ENCODE measurements around the gene TUBB3.
"Not testable (repeated sequence)": the region's sequence is repeated elsewhere in the genome, so short reads cannot be mapped to it uniquely, and the experiment has no call there.

TUBB3 gene

GRCh38 chr16:89962754-89963498 lies 39.8 kb downstream of the TUBB3 start:
- Histone ChIP-seq H3K36me3 (ENCODE audit: control insufficient read depth in 1 of 2, insufficient read depth in 2 of 2, low read length in 2 of 2) (peaks cover 15 to 65% of the 10 kb centered on the region in 2 donors), H3K4me3 (ENCODE audit: low read depth in 1 of 2, low read length in 2 of 2) (no peak overlapping the region), H3K27ac (ENCODE audit: low read length) (no peak overlapping the region), H3K4me1 (ENCODE audit: control insufficient read depth in 1 of 2, insufficient read depth in 2 of 2, low read length in 2 of 2) (no peaks in the 10 kb centered on the region), H3K27me3 (ENCODE audit: low read depth, low read length) (no peaks in the 10 kb centered on the region), H3K9me3 (ENCODE audit: control insufficient read depth in 1 of 2, low read length in 2 of 2) (no peaks in the 10 kb centered on the region)

DNA sequence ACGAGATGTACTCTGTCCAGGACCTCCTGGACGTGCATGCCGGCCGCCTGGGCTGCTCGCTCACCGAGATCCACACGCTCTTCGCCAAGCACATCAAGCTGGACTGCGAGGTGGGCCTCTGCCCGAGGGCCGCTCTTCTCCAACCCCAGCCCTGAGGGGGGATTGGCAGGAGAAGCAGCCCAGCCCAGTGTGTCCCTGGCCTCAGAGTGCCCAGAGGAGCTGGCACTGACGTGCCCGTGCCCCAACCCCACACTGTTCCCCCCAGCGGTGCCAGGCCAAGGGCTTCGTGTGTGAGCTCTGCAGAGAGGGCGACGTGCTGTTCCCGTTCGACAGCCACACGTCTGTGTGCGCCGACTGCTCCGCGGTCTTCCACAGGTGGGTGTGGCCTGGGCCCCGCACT lies 41.1 kb downstream of the TUBB3 start:
- H3K27ac ChIP-seq (ENCODE audit: low read length) = no peak overlapping the region
- peaks cover 3 to 53% of the 10 kb centered on the region in 2 donors for H3K36me3 ChIP-seq (ENCODE audit: control insufficient read depth in 1 of 2, insufficient read depth in 2 of 2, low read length in 2 of 2)
- H3K4me3 ChIP-seq (ENCODE audit: low read depth in 1 of 2, low read length in 2 of 2) = no peak overlapping the region
- H3K9me3 ChIP-seq (ENCODE audit: control insufficient read depth in 1 of 2, low read length in 2 of 2) = no peaks in the 10 kb centered on the region
- no peaks in the 10 kb centered on the region for H3K4me1 ChIP-seq (ENCODE audit: control insufficient read depth in 1 of 2, insufficient read depth in 2 of 2, low read length in 2 of 2)
- no peaks in the 10 kb centered on the region for H3K27me3 ChIP-seq (ENCODE audit: low read depth, low read length)

- H3K9me3 ChIP-seq (ENCODE audit: control insufficient read depth in 1 of 2, low read length in 2 of 2) = no peaks in the 10 kb centered on the region
- no peak overlapping the region for H3K27ac ChIP-seq (ENCODE audit: low read length)
- peaks cover 3 to 43% of the 10 kb centered on the region in 2 donors for H3K36me3 ChIP-seq (ENCODE audit: control insufficient read depth in 1 of 2, insufficient read depth in 2 of 2, low read length in 2 of 2)
- peaks cover 0 to 5% of the 10 kb centered on the region in 2 donors for H3K4me1 ChIP-seq (ENCODE audit: control insufficient read depth in 1 of 2, insufficient read depth in 2 of 2, low read length in 2 of 2)
- no peaks in the 10 kb centered on the region for H3K27me3 ChIP-seq (ENCODE audit: low read depth, low read length)
- H3K4me3 ChIP-seq (ENCODE audit: low read depth in 1 of 2, low read length in 2 of 2) = no peak overlapping the region
These were observed 42.5 kb downstream of the TUBB3 start for GRCh38 chr16:89965447-89966225.

DNA sequence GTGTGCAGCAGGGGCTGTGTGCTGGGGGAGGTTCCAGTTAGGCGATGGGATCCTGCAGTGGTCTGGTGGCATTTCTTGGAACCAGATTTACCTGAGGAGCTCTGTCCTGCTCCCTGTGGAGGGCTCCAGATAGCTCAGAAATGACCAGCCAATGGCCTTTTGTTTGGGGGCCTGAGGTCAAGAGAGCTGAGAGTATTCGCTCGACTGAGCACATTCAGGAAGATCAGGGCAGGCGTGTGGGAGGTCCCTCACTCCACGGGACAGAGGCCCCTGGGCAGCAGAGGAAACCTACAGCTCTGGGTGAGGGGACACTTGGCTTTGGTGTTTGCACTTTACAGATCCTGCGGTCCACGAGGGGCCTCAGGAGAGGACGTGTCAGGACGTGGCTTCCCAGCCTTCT lies 43.6 kb downstream of the TUBB3 start:
- Histone ChIP-seq H3K27me3 (ENCODE audit: low read depth, low read length) (no peaks in the 10 kb centered on the region), H3K4me3 (ENCODE audit: low read depth in 1 of 2, low read length in 2 of 2) (no peak overlapping the region), H3K9me3 (ENCODE audit: control insufficient read depth in 1 of 2, low read length in 2 of 2) (no peaks in the 10 kb centered on the region), H3K4me1 (ENCODE audit: control insufficient read depth in 1 of 2, insufficient read depth in 2 of 2, low read length in 2 of 2) (peaks cover 0 to 17% of the 10 kb centered on the region in 2 donors), H3K36me3 (ENCODE audit: control insufficient read depth in 1 of 2, insufficient read depth in 2 of 2, low read length in 2 of 2) (peaks cover 0 to 32% of the 10 kb centered on the region in 2 donors), H3K27ac (ENCODE audit: low read length) (no peak overlapping the region)

DNA sequence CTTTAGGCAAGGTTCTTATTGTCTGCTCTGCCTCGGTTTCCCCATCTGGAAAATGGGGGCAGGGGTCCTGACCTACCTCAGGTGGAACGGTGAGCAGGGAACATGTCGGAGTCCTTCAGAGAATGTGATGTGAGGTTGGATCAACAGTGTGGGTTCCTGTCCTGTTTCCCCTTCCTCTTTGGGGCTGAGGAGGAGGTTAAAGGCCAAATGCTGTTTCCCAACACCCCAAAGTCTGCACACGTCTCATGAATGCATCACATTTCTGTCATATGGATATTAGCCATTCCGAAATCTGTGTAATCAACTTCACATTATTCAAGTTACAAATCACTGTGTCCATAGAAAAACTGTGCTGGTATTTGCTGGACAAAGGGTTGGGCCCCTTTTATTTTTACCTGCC lies 44.3 kb downstream of the TUBB3 start:
- Histone ChIP-seq H3K4me1 (ENCODE audit: control insufficient read depth in 1 of 2, insufficient read depth in 2 of 2, low read length in 2 of 2) (peaks cover 0 to 20% of the 10 kb centered on the region in 2 donors), H3K36me3 (ENCODE audit: control insufficient read depth in 1 of 2, insufficient read depth in 2 of 2, low read length in 2 of 2) (peaks cover 0 to 27% of the 10 kb centered on the region in 2 donors)
- not testable (repeated sequence) for H3K27me3 ChIP-seq (ENCODE audit: low read depth, low read length); H3K9me3 ChIP-seq (ENCODE audit: control insufficient read depth in 1 of 2, low read length in 2 of 2); H3K4me3 ChIP-seq (ENCODE audit: low read depth in 1 of 2, low read length in 2 of 2); H3K27ac ChIP-seq (ENCODE audit: low read length)

DNA sequence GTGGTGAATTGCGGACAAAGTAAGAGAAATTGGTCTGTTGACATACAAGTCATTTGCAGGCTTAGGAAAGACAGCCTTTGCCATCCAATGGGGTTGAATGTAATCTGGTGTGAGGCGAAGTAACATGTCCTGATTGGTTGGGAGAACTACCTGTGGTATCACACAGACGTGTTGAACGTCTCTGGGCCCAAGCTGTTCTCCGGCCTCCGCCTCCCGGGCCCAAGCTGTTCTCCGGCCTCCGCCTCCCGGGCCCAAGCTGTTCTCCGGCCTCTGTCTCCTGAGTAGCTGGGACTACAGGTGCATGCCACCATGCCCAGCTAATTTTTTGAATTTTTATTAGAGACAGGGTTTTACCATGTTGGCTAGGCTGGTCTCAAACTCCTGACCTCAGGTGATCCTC lies 44.9 kb downstream of the TUBB3 start:
- Histone ChIP-seq H3K4me1 (ENCODE audit: control insufficient read depth in 1 of 2, insufficient read depth in 2 of 2, low read length in 2 of 2) (peaks cover 0 to 20% of the 10 kb centered on the region in 2 donors), H3K36me3 (ENCODE audit: control insufficient read depth in 1 of 2, insufficient read depth in 2 of 2, low read length in 2 of 2) (peaks cover 0 to 27% of the 10 kb centered on the region in 2 donors)
- not testable (repeated sequence) for H3K9me3 ChIP-seq (ENCODE audit: control insufficient read depth in 1 of 2, low read length in 2 of 2); H3K27me3 ChIP-seq (ENCODE audit: low read depth, low read length); H3K27ac ChIP-seq (ENCODE audit: low read length); H3K4me3 ChIP-seq (ENCODE audit: low read depth in 1 of 2, low read length in 2 of 2)

DNA sequence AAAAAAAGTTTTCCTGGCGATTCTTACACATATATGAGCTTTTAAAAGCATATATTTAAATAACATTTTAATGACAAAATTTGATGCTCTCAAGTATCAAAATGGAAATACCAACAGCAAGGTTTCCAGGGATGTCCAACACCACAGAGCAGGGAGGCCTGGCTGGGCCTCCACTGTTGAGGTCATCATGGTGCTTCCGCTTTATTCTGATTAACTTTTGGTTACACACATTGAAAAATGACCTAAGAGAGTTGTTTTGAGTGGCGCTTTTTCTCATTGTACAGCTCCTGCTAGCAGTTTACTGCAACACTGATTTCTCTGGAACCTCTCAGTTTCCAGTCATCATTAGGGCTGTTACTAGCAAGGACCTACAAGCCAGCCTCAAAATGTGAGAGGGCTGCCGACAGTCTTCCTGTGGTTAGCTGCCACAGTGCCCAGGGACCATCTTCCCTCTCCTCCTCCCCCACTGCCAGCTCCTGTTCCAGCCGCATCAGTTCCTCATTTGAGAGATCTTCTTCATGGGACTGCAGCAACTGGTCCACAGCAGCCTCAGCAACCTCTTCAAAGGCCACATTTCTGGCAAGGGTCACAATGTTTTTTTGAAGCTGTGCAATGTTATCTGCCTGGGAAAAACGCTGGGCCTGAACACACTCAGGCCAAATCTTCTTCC lies 46.7 kb downstream of the TUBB3 start:
- peaks cover 0 to 28% of the 10 kb centered on the region in 2 donors for H3K4me1 ChIP-seq (ENCODE audit: control insufficient read depth in 1 of 2, insufficient read depth in 2 of 2, low read length in 2 of 2)
- no peaks in the 10 kb centered on the region for H3K27me3 ChIP-seq (ENCODE audit: low read depth, low read length)
- H3K4me3 ChIP-seq (ENCODE audit: low read depth in 1 of 2, low read length in 2 of 2) = no peak overlapping the region
- H3K27ac ChIP-seq (ENCODE audit: low read length) = no peak overlapping the region
- no peaks in the 10 kb centered on the region for H3K9me3 ChIP-seq (ENCODE audit: control insufficient read depth in 1 of 2, low read length in 2 of 2)
- H3K36me3 ChIP-seq (ENCODE audit: control insufficient read depth in 1 of 2, insufficient read depth in 2 of 2, low read length in 2 of 2) = peaks cover 0 to 19% of the 10 kb centered on the region in 2 donors

DNA sequence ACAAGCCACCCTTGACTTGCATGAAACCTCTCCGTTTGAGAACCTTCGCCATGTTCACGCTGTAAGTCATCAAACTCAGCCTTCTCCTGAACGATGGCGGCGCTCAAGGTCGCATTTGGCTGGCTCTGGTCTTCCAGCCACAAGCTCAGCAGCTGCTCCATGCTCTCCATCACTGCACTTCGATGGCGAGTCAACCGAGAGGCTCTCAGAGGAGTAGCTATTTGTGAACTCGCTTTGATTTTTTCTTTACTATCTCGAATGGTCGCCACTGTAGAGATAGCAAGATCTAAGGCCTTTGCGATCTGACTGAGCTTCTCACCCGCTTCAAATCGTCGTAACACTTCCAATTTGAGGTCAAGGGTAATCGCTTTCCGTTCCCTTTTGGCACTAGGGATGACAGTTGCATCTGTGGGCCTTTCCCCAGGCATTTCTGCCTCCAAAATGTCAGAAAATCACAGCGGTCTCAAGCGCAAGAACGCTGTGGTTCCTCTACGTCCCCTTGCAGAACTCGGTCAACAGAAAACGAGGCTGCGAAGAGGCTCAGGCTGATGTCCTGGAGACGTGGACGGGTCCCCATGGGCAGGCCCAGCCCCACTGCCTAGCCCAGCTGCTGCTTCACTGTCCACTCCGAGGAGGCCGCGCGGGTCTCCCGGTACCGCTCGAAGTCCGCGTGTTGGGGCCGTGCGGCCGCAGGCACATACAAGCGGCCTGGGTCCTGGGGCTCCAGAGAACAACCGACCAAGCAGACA lies 48.5 kb downstream of the TUBB3 start:
- peak overlapping the region; percentile 88 to 94 for H3K4me3 ChIP-seq (ENCODE audit: low read depth in 1 of 2, low read length in 2 of 2)

GRCh38 chr16:89972244-89973234 lies 49.4 kb downstream of the TUBB3 start:
- no peaks in the 10 kb centered on the region for H3K9me3 ChIP-seq (ENCODE audit: control insufficient read depth in 1 of 2, low read length in 2 of 2)
- H3K36me3 ChIP-seq (ENCODE audit: control insufficient read depth in 1 of 2, insufficient read depth in 2 of 2, low read length in 2 of 2) = peaks cover under 1 to 5% of the 10 kb centered on the region in 2 donors
- peak overlapping the region; percentile 69 for H3K27ac ChIP-seq (ENCODE audit: low read length)
- H3K4me3 ChIP-seq (ENCODE audit: low read depth in 1 of 2, low read length in 2 of 2) = peak overlapping the region; percentile 88 to 94
- H3K4me1 ChIP-seq (ENCODE audit: control insufficient read depth in 1 of 2, insufficient read depth in 2 of 2, low read length in 2 of 2) = peaks cover 0 to 28% of the 10 kb centered on the region in 2 donors
- H3K27me3 ChIP-seq (ENCODE audit: low read depth, low read length) = no peaks in the 10 kb centered on the region

More for the DNA sequence above, 48.5 kb downstream of the TUBB3 start:
- Histone ChIP-seq H3K36me3 (ENCODE audit: control insufficient read depth in 1 of 2, insufficient read depth in 2 of 2, low read length in 2 of 2) (peaks cover 0 to 7% of the 10 kb centered on the region in 2 donors), H3K27ac (ENCODE audit: low read length) (peak overlapping the region; percentile 69), H3K9me3 (ENCODE audit: control insufficient read depth in 1 of 2, low read length in 2 of 2) (no peaks in the 10 kb centered on the region), H3K4me1 (ENCODE audit: control insufficient read depth in 1 of 2, insufficient read depth in 2 of 2, low read length in 2 of 2) (peaks cover 0 to 28% of the 10 kb centered on the region in 2 donors), H3K27me3 (ENCODE audit: low read depth, low read length) (no peaks in the 10 kb centered on the region)

- Histone ChIP-seq H3K36me3 (ENCODE audit: control insufficient read depth in 1 of 2, insufficient read depth in 2 of 2, low read length in 2 of 2) (peaks cover 7 to 12% of the 10 kb centered on the region in 2 donors), H3K4me3 (ENCODE audit: low read depth in 1 of 2, low read length in 2 of 2) (peak overlapping the region; percentile 88 to 94), H3K27me3 (ENCODE audit: low read depth, low read length) (no peaks in the 10 kb centered on the region), H3K27ac (ENCODE audit: low read length) (peak overlapping the region; percentile 69), H3K4me1 (ENCODE audit: control insufficient read depth in 1 of 2, insufficient read depth in 2 of 2, low read length in 2 of 2) (peaks cover 0 to 28% of the 10 kb centered on the region in 2 donors), H3K9me3 (ENCODE audit: control insufficient read depth in 1 of 2, low read length in 2 of 2) (no peaks in the 10 kb centered on the region)
These were observed 50.1 kb downstream of the TUBB3 start for GRCh38 chr16:89973235-89973634.

All from muscle layer of duodenum (tissue), 2 donors.